Caki2 (cell line): ENCODE measurements around the gene LZTS2. TPM values are rescaled to one million over a fixed set of nuclear protein-coding genes. Genes with fewer than 3 reads are reported as not detected.
A peak's percentile ranks its signal among the peaks of the same experiment; 100 is the strongest.

Experiments
- DNase-seq: peaks from one replicate; pipeline ENCODE4 v3.0.0-alpha.2; 2015; ENCODE audit warnings: low read depth
- in situ Hi-C: cut with HindIII; loops from 2 replicates; pipeline ENCODE4 v1.10.0; 2016; ENCODE audit warnings: low sequenced_read_pairs, low pct_unique_long_range_greater_than_20kb, mixed read lengths
- total RNA-seq: library from RNA; depleted of rRNA; stranded (reverse); fragments of >200 nt; shearing (Covaris generic); gene quantifications from 2 replicates; pipeline ENCODE4 v1.2.3, GENCODE V29; 2014; ENCODE audit warnings: low replicate concordance

LZTS2 gene
- total RNA-seq, 1 experiment from 2014 or later = 35.5 TPM

GRCh38 chr10:101040851-101041250, 41.2 kb downstream of the LZTS2 start:
- DNase-seq = no peak
- in situ Hi-C loops = no loop called here

DNA sequence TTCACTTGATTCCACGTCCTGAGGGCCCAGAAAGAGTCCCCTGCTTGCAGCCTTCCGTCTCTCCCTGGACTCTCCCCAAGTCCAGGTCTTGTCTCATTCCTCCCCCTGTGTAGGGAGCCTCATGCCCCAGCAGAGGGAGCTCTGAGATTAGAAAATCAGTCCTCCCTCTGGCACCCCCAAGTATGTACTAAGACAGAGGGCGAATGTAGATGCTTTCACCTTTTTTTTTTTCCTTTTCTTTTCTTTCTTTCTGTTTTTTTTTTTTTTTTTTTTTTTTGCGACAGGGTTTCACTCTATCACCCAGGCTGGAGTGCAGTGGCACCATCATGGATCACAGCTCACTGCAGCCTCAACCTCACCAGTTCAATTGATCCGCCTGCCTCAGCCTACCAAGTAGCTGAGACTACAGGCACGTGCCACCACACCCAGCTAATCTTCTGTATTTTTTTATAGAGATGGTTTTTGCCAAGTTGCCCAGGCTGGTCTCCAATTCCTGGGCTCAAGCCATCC, 41.7 kb downstream of the LZTS2 start:
- in situ Hi-C loops = no loop called here
- DNase-seq = peak; percentile 79

- in situ Hi-C loops = no loop called here
- no peak for DNase-seq
Measured at GRCh38 chr10:101042118-101042517, 42.5 kb downstream of the LZTS2 start.

- DNase-seq = peak; percentile 99
- in situ Hi-C loops = no loop called here
Measured at GRCh38 chr10:101042667-101043362, 43.2 kb downstream of the LZTS2 start.

GRCh38 chr10:101043363-101043707, 43.7 kb downstream of the LZTS2 start:
- in situ Hi-C loops = no loop called here
- DNase-seq = no peak

GRCh38 chr10:101044117-101044516, 44.5 kb downstream of the LZTS2 start:
- DNase-seq = no peak
- in situ Hi-C loops = no loop called here

DNA sequence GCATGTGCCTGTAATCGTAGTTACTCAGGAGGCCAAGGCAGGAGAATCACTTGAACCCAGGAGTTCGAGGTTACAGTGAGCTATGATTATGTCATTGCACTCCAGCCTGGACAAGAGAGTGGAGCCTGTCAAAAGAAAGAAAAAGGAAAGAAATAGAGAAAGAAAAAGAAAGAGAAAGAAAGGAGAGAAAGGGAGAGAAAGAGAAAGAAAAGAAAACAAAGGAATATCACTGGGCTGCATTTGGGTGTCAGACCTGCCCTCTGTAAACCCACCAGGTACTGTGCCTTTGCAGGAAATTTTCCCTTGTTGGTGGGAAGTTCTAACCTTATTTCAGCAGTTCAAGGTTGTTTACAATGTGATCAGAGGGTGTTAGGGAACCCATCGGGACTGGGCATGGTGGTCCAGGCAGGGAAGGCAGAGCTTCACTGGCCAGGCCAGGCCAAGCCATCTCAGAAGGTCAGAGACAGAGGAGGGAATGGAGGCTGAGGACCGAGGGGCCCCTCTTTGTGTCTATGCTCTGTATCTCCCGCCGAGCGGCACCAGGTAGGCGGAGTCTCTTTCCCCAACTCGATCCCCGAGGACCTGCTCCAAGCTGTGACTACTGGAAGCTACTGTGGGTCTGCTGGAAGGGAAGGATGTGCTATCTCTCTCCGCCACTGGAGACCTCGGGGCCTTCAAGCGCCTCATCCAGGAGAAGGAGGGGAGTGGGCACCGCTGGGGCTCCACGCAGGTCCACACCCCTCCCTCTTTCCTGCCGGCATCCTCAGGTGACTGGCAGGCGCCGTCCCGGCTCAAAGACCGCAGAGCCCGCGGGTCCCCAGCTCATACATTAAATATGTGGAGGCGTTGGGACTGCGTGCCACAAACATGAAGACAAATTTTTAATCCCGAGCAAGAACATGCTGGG, 47.0 kb downstream of the LZTS2 start:
- no peak for DNase-seq
- in situ Hi-C loops = no loop called here

DNA sequence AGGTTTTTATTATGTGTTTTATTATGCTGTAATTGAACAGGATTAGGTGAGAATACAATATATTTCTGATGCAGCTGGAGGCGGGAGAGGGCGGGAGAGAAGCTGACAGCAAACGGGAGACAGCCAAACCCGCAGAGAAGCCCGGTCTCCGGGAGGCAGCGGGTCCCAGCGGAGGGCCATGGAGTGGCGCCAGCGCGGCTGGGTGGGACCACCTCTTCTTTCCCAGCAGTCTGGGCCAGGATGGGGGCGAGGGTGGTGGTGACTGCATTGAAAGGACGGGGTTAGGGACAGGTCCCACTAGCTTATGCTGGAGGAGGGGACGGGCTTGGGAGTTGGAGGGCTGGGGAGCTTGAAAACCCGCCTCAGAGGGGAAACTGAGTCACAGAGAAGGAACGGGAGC, 47.7 kb downstream of the LZTS2 start:
- in situ Hi-C loops = no loop called here
- DNase-seq = no peak

DNA sequence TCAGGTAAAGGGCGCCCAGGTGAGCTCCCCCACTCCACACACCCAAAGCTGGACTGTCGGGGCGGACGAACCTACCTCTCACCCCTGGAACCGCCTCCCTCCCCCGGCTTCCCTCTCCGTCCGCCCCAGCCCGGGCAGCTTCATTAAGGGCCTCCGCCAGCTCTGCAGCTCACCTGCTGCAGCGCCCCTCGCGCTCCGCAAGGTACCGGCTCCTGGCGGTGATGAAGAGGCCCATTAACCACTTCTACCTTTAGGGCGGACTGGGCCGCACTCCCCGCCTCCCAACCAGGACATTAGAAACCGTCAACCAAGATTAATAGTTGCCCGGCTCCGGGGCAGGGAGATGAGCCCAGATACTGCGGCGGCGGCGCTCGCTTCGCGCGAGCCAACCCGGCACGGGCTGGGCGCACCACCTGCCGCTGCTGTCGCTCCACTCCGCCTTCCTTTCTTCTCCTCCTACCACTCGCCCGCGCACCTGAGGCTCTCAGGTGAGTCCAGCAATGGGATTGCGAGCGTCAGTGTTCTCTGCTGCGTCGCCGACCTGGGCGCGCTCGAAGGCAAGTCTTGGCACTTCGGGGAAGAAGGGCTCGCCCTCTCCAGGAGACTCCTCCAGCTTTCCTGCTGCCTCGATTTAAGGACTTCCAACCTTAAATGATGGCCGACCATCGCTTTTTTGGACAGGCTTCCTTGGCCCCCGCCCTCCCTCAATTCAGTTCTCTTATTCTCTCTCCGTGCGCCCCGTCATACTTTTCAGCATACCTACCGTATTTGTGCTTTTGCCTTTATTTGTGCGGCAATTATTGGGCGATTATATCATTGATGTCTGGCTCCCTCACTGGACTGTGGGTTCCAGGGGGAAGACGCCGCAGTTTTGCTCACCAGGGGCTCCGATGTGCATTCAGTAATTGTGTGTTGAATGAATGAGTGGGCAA, 48.6 kb downstream of the LZTS2 start:
- in situ Hi-C loops = no loop called here
- DNase-seq = no peak

DNA sequence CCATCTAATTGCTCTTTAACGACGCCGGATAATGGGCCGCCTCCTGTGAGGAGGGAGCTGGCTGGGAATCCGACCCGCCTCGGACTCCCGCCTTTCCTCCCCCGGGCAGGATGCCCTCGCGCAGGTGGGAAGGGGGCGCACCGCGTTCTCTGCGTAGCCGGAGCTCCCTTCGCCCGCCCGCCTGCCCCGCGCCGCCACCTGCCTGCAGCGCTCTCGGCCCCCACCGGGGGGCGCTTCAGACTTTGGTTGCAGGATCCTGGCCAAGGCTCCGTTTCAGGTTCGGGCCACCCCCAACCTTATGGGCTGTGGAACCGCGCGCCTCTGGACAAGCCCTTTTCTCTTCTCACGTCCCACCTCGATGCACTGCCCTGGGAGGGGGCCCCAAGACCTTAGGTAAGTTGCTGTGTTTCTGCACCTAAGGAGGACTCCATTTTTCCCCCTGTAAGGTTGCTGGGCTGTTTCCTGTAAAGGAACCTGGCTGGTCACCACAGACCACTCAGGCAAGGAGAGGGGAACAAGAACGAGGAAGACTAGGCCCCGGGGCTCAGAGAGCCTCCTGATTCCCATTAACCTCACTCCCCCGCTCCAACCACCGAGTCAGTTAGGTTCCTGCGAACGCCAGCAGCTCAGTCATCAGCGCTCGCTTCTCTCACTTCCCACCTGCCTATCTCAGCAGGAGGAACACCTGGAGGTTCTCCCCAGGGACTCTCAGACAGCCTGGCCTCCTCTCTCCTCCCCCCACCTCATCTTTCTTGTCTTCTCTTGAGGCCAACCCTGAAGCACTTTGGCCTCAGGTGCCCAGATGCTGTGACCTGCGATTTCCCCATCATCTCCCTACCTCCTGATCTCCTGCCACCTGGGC, 50.8 kb downstream of the LZTS2 start:
- DNase-seq = peak; percentile 36
- in situ Hi-C loops = no loop called here

GRCh38 chr10:101052285-101052684, 52.7 kb downstream of the LZTS2 start:
- peak; percentile 30 for DNase-seq
- in situ Hi-C loops = no loop called here

- DNase-seq = no peak
- in situ Hi-C loops = no loop called here
Measured at GRCh38 chr10:101053516-101053915, 53.9 kb downstream of the LZTS2 start.

- in situ Hi-C loops = no loop called here
- no peak for DNase-seq
Measured at GRCh38 chr10:101054351-101054750, 54.7 kb downstream of the LZTS2 start.

GRCh38 chr10:101054876-101055275, 55.3 kb downstream of the LZTS2 start:
- no peak for DNase-seq
- in situ Hi-C loops = no loop called here

- in situ Hi-C loops = no loop called here
- no peak for DNase-seq
Measured at GRCh38 chr10:101055411-101055810, 55.8 kb downstream of the LZTS2 start.

- no peak for DNase-seq
- in situ Hi-C loops = no loop called here
Measured at GRCh38 chr10:101056365-101057151, 57.0 kb downstream of the LZTS2 start.
